ENCODE results near the gene PPP6R2.

GRCh38 chr22:50306753-50307749, 36.1 kb upstream of the PPP6R2 start, which contains the start of gene PLXNB2:
- TF ChIP-seq YY1 (IDR thresholded peaks at IDR 0.05; ENCODE audit: insufficient read depth, insufficient read length) (no peak), SUZ12 (IDR thresholded peaks at IDR 0.05; ENCODE audit: extremely low read depth, insufficient read depth, insufficient read length) (no peak)

All from NT2/D1 (cell line).